NCI-H2196 (cell line): Measurements from ENCODE around the gene RAG1.

Experiments used
- DNase-seq: peaks from one replicate; lab custom pipeline; 2025; ENCODE audit not compliant: unreplicated experiment; lab: John Stamatoyannopoulos, UW

RAG1 gene

DNA sequence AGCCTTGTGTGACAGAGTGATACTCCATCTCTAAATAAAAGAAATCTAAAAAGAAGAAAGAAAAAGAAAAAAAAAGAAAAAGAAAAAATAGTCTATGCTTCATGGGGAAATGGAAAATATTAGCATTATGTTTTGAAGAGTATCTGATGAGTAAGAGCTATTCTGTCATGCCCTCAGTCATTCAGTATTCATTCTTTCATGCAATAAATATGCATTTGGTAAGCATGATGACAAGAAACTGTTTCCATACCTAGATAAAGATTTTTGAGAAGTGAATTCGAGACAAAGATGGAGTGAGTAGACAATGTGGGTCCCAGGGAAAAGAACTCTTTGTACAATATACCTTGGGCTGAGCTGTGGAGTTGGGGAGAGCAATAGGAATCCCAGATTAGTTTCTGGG is 20.3 kb downstream of the RAG1 start:
- DNase-seq: no peak

DNA sequence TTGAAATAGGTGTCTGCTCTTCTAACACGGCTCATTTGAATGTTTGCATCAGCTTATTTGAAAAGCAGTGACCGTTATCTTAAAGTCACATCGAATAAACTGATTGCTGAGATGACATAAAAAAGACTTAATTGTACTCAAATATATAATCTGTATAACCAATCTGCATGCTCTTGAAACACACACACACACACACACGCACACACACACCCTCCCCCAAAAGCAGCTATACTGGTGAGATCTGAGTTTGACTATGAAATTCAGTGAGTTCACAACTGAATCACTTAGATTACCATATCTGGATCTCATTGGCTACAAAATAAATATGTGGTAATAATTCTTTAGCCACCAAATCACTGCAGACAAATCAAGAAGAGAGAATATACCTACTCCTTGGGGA is 22.7 kb downstream of the RAG1 start:
- DNase-seq: no peak

DNA sequence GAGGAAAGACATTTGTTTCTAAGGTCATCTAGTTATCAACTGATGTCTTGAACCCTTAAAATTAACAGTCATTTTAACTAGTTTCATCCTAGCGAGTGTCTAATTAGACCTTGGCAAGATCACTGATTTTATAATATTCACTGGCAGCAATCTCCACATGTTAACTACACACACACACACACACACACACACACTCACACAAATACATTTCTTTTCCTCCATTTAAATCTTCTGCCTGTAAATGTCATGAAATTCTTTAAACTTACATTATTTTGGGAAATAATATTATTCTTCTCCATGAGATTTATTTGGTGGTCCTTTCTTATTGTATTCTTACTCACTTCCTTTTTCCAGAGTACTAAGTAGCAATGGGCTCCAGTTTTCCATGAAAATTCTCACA is 23.6 kb downstream of the RAG1 start:
- DNase-seq: no peak

DNA sequence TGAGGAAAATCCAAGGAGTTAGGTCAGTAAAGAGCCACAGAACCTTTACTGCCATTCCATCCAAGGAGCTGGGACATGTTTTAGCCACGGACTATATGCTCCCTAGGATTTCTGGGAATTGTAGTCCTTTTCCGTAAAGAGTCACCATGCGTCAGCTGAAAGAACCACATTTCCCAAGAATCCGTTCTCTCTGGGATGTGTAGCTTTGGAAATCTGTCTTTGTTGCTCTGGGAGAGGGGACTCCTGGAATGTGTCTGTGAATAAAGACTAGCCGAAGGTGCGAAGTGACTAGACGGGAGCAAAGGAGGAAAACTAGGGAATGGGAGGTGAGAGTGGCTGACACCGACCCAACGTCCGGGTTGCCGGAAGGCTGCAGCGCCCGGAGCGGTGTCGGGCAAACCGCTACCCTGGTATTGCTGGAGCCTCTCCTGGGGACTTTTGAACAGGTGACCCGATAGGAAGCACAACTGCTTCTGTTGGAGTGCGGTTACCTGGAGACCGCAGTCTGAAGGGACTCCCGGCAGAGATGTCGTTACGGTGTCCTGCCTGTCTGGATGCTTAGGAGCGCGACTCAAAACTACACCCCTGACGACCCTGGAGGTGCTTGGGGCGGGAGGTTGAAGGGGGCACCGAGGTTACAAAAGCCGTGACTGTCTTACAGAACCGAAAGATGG is 26.6 kb downstream of the RAG1 start, which contains the start of gene IFTAP:
Gene IFTAP (plus strand): TSS at position 187 of the 674 bp plus-strand sequence. CDS start 15,602 bp downstream, outside the sequence.
- peak; percentile 89 for DNase-seq

DNA sequence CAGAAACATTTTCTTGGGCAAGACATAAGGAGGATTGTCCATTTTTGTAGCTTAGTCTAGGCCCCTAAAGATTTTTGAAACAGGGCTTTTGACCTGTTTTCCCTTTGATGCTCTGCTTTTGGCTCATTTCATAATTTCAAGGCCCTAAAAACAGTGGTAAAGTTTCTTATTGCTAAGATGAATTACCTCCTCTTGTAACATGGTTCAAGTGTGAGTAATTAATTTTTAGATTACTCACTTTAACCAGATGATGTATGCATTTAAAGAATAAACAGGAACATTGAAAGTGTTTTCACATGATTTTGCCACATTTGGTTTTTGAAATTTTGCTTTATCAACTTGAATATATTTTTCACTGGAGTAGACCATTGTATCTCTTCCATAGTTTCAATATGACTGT is 29.1 kb downstream of the RAG1 start:
- no peak for DNase-seq

DNA sequence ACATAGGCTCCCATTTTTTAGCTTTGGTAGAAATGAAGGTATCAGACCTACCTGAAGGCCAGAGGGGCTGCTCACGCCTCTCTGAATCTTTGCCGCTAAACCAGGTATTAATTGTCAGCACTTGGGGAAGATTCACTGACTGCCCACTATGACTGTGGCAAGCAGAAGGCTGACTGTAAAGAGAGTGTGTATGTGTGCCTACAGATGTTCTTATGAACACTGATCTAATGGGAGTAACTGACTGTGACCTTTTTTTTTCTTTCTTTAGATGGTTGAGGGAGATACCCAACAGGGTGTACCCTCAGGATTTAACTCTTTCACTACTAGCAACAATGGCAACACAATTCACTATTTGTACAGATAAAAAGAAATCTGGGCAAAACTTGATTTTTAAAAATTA is 30.2 kb downstream of the RAG1 start, which contains the start of gene RAG2:
Gene RAG2 (minus strand): TSS at position 186 of the 400 bp plus-strand sequence. CDS start 4,068 bp downstream, outside the sequence.
- no peak for DNase-seq

DNA sequence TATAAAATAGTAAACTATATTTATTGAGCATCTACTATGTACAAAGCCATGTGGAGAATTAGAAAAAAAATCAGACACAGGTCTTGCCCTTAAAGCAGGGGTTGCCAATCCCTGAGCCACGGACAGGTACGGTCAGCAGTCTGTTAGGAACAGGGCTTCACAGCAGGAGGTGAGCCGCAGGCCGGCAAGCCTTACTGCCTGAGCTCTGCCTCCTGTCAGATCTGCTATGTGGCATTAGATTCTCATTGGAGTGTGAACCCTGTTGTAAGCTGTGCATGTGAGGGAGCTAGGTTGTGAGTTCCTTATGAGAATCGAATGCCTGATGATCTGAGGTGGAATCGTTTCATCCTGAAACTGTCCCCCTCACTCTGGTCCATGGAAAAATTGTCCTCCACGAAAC is 32.4 kb downstream of the RAG1 start:
- DNase-seq: no peak

DNA sequence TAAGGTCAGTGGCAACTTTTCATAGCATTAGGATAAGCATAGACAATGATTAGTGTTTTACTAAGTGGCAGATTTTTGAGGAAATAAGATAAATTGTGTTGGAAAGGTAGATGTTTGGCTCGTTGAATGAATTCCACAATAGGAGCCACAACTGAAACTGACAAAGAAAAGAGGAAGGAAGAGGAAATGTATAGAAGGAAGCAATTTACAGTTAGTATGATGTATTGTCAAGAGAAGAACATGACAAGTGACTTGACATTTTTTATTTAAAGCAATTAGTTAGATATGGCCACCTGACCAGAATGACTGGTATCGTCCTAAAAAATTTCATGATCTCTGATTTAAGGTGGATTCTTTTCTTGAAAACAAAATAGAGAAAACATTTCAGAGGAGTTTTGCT is 33.3 kb downstream of the RAG1 start:
- DNase-seq: no peak

DNA sequence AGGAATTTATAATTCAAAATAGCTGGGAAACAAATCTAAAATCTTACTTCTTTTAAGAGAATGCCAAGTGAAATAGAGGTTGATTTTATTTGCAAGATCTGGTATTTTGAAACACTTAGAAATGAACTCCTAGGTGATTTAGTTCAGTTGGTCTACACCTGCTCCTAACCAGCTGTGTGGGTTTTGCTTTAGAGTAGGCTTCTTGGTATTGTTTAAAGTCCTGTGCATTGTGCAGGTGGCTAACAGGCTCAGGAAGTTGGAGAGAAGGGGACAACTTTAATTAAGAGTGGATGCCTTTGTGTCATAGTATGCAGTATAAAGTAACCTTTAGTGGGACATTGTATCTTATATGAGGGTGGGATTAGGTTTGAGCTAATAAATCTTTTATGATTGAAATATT is 34.3 kb downstream of the RAG1 start:
- DNase-seq: no peak

DNA sequence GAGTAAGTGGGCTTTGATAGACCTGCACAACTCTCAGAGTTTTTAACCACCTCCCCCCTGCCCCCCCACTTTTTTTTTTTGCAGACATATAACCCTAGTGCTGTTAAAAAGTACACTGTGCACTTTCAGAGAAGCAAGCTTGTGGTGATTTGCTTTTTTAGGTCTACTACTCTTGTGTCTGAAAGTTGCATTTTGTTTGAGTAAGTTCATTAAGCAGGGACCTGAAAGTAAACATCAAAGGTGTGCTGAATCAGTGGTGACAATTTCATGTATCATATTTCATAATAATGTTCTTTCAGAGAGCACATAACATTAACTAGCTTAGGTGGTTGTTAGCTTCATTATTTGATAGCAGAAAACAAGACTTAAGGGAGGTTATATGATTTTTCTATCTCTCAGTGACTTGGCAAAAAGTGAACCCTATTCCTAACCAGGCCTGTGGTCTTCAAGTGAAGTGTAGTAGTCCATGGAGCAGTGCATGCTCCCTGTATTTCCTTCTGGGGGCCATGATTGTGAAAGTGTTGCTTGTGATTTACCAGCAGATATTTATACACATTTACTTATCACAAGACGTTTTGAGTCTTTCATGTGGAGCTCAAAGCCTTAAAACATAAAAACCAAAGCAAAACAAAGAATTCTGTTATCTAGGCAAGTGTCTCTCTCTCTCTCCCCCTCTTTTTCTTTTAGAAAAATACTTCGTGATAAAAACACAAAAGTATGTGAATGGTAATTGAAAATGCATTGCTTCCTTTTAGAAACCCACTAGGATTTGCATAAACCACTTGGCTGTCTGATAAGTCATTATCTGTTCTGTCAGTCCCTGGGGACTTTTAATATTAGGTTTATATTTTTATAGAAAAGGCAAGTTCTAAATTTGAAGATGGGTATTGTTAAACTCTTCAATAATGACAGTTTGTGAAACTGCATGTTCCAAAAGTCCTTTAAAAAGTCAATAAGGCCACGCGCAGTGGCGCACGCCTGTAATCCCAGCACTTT is 37.7 kb downstream of the RAG1 start:
- no peak for DNase-seq

DNA sequence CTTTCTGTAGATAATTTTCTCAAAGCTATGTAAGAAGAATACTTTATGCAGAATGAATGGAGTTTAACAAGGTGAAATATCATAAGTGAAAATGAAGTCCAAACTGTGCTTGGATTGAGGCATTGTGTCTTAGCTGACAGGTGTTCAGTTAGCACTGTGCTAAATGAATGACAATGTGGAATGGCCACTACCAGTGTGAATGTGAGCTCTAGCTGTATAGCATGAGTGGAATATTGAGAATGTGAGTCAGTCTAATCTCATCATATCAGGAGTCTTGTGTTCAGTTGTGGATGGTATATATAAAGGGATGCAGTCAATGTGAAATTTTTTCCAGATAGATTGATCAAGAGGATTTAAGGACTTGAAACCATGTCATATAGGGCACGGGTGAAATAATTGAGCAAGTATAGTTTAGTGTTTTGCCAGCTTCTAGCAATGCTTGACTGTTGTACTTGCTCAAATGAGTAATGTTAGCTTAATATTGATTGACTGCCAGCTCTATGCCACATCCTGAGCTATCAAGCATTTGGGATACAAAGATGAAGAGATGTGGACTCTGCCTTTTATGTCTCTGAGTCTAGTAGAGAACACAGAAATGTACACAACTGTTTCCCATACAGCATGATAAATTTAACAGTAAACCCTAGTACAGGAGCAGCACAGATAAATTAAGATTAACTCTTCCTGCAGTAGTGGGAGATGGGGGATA is 40.8 kb downstream of the RAG1 start:
- DNase-seq: no peak

DNA sequence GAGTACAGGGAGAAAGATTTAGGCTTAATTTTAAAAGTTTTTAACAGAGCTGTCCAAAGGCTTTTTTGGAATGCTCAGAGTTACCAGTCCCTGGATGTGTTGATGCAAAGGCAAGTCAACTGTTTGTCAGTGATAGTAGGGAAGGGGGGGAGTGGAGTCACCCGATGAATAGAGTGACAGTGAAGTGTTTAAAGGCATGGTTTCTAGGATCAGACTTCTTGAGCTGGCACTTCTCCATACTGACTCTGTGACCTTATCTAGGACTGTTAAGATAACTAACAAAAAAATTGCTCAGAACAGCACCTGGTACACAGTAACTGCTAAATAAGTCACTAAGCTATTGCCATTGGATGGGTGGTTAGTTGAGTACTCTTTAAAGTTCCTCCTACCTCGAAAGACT is 41.6 kb downstream of the RAG1 start:
- DNase-seq: no peak

DNA sequence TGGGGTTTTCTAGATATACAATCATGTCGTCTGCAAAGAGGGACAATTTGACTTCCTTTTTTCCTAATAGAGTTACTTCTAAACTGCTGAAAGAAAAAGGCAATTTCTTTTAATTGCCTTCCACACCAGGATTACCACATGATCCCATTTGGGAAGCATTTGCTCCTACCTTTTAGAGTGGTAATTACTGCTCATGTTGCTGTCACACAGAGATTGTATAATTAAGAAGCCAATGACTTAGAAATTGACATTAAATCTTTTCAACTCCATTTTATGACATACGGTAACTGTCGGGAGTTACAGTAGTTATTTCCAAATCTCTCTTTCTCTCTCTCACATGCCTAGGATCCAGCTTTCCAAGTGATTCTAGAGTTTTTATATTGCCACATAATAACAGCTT is 48.0 kb downstream of the RAG1 start:
- no peak for DNase-seq

DNA sequence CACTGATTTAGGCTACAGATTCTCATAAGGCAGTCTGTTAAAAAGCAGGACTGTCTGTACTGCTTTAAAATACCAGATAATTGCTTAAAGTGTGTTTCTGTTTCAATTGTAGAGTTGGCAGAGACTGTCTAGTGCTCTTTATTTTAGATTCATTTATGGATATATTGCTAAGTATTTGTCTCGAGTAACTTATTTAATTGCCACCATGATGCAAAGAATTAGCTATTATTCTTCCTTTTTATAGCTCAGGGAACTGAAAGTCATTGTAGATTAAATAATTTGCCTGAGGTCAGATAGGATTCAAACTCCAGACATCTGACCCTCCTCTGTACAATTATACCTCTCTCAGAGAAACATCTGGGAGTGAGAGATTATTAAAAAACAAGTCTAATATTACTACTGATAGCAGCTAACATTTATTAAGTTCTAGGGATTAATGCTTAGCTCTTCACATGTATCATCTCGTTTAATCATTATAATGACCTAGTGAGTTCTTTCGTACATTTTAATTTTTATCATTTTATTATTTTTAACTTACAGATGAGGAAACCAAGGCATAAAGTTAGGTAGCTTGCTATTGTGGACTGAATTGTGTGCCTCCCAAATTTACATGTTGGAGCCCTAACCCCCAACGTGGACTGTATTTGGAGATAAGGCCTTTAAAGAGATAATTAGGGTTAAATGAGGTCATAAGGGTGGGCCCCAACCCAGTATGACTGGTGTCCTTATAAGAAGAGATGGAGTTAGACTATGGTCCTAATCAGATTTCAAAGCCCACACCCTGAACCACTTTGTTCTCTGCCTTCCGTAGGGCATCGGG is 49.9 kb downstream of the RAG1 start:
- DNase-seq: no peak

DNA sequence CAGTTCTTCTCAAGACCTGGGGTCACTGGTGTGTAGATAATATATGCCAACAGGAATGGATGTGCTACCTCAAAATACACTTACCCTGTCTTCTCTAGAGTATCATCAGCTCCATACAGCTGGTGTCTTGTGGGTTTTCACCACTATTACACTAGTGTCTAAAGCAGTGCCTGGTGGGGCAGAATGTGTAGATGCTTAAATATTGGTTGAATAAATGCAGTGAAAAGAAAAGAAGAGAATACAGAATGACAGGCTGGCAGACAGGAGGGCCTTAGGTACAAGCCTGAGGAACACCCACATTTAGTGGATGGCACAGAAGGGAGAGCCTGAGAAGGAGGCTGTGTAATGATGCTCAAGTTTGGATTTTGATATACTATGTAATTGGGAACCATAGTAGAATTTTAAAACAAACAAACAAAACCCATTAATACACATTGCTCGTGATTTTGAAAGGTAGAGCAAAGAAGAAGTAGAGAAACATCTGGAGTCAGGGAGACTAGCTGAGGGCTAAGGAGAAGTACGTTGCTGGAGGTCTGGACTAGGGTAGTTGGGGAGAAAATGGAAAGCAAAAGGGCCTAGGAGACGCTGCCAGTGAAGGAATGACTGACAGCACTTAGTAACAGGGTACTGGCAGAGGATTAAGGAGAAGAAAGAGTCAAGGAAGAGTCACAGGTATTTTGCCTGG is 50.7 kb downstream of the RAG1 start:
- DNase-seq: no peak

DNA sequence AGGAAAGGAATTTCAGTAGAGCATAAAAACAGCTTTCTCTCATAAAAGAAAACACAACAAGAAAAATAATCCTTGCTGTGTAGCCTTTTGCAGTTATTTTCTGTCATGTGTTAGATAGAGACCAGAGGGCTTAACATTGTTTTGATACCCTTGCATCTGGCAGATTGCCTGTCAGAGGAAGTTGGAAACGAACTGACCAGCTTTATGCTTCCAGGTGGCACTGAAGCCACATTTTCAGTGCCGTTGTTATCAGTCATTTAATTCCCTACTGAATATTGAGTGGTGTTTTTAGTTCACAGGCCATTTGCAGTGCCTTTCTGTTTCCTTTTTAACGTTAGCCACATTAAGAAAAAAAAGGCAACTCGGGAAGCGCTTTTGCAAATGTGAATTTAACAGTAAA is 51.7 kb downstream of the RAG1 start:
- no peak for DNase-seq

DNA sequence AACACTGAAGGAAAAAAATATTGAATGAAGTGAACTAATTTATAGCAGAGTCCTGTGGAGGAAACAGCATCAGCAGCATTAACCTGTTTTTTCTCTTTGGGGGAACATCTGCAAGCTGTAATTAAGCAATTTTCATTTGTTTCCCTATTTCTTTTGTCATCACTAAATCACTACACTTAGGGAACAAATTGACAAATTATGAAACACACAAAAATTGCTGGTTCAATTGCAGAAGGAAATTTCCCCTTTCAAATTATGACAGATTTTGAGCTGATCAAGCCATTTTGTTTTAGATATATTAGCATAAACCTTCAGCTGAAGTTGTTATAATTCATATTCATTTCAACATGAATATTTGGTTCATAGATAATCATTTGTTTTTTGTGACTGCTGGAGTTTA is 52.4 kb downstream of the RAG1 start:
- no peak for DNase-seq

DNA sequence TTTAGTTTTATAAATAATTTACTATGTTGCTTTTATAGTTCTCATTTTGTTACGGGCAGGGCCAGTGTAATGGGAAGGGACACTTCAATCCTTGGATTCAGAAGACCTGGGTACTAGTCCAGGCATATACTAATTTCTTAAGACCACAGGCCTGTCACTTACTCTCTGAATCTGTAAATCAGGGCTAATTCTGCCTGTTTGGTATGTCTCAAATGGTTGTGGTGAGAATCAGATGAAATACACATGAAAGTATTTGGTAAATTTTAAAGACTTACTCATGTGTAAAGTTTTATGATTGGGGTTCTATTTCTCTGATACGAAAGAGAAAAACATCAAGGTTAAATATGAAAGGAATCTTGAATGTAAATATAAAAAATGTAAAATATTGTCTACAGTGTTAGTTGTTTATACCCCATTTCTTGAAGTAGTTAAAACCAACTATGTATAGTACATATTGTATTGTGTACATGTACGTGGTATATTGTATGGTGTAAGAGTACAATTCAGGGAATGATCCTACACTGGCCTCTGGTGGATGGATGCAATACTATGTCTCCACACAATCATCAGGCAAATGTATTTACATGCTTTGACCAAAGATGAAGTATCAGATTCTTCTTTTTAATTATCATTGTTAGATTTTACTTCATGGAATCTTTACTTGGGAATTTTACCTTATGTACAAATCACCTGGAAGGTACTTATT is 54.8 kb downstream of the RAG1 start:
- no peak for DNase-seq

DNA sequence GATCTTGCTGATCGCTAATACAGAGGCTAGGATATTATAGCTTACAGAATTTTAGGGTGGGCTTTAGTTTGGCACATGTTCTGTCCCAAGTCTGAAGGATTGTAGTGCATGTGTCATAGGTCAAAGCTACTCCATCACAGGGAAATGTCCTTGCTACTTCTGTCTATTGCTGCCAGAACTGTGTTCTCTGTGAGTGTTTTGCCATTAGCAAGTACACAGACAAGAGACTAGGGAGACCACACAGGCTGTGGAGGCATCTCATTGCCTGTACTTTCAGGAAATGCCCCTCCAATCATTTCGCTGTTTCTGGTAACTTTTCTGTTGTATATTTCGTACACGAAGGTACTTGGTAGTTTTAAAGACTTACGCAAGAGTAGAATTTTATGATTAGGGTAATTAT is 55.7 kb downstream of the RAG1 start:
- DNase-seq: no peak
